GM21360 (cell line): ENCODE data around the gene IFI30.
A peak's percentile ranks its signal among the peaks of the same experiment; 100 is the strongest.
"Not testable (repeated sequence)": the region's sequence is repeated elsewhere in the genome, so short reads cannot be mapped to it uniquely, and the experiment has no call there.

Source experiments
- ATAC-seq: cut with Tn5 transposase; IDR thresholded peaks from one replicate; pipeline ENCODE4 v1.9.1; 2021; ENCODE audit warnings: mild to moderate bottlenecking, moderate library complexity; ENCODE audit not compliant: unreplicated experiment

Gene IFI30

GRCh38 chr19:18152442-18152816, 21.2 kb upstream of the IFI30 start:
- ATAC-seq: peak; percentile 50

GRCh38 chr19:18152817-18153555, 20.6 kb upstream of the IFI30 start, which contains the start of gene PIK3R2:
Gene PIK3R2, plus strand, starts transcription at chr19:18153163. Its CDS starts 2,717 bp downstream, at chr19:18155880.
- peak; percentile 71 for ATAC-seq

- no peak for ATAC-seq
Observed at GRCh38 chr19:18153556-18154134, 20.0 kb upstream of the IFI30 start.

GRCh38 chr19:18155095-18156087, 18.2 kb upstream of the IFI30 start:
- ATAC-seq: no peak

- ATAC-seq: no peak
Observed at GRCh38 chr19:18156268-18156667, 17.3 kb upstream of the IFI30 start.

- no peak for ATAC-seq
Observed at GRCh38 chr19:18156841-18157464, 16.7 kb upstream of the IFI30 start.

- no peak for ATAC-seq
Observed at GRCh38 chr19:18157465-18158063, 16.0 kb upstream of the IFI30 start.

- no peak for ATAC-seq
Observed at GRCh38 chr19:18158467-18158866, 15.1 kb upstream of the IFI30 start.

GRCh38 chr19:18159059-18159616, 14.5 kb upstream of the IFI30 start:
- not testable (repeated sequence) for ATAC-seq

- ATAC-seq: no peak
Observed at GRCh38 chr19:18159810-18160209, 13.8 kb upstream of the IFI30 start.

- no peak for ATAC-seq
Observed at GRCh38 chr19:18160493-18160970, 13.1 kb upstream of the IFI30 start.

GRCh38 chr19:18160971-18161635, 12.5 kb upstream of the IFI30 start:
- ATAC-seq: peak; percentile 62

GRCh38 chr19:18161636-18162002, 12.0 kb upstream of the IFI30 start:
- ATAC-seq: no peak

- no peak for ATAC-seq
Observed at GRCh38 chr19:18164072-18164471, 9.5 kb upstream of the IFI30 start.

- no peak for ATAC-seq
Observed at GRCh38 chr19:18165794-18166544, 7.6 kb upstream of the IFI30 start.

GRCh38 chr19:18167011-18167410, 6.6 kb upstream of the IFI30 start:
- ATAC-seq: no peak

- no peak for ATAC-seq
Observed at GRCh38 chr19:18167975-18168645, 5.5 kb upstream of the IFI30 start.

- ATAC-seq: no peak
Observed at GRCh38 chr19:18168673-18169381, 4.8 kb upstream of the IFI30 start.
